ENCODE measurements around the gene CDKAL1.

CDKAL1 gene

GRCh38 chr6:20939161-20939775 is 405.0 kb downstream of the CDKAL1 start:
- no peak overlapping the region for H3K27ac Mint-ChIP-seq
- ATAC-seq (ENCODE audit: low read depth): no peak
- H3K4me3 Mint-ChIP-seq: no peak overlapping the region

GRCh38 chr6:20943040-20943627 is 408.9 kb downstream of the CDKAL1 start:
- Mint-ChIP-seq H3K27ac (no peak overlapping the region), H3K4me1 (no peaks in the 10 kb centered on the region), H3K9me3 (peaks cover 8% of the 10 kb centered on the region), H3K27me3 (no peaks in the 10 kb centered on the region), H3K4me3 (no peak overlapping the region), H3K36me3 (peaks cover 15% of the 10 kb centered on the region)
- DNase-seq (ENCODE audit: low spot score in 2 of 2) (no peak), ATAC-seq (ENCODE audit: low read depth) (no peak)

More at GRCh38 chr6:20939161-20939775, 405.0 kb downstream of the CDKAL1 start:
- Mint-ChIP-seq H3K4me1 (no peaks in the 10 kb centered on the region), H3K36me3 (peaks cover 20% of the 10 kb centered on the region), H3K27me3 (no peaks in the 10 kb centered on the region), H3K9me3 (peaks cover 8% of the 10 kb centered on the region)
- DNase-seq (ENCODE audit: low spot score in 2 of 2): no peak

GRCh38 chr6:20943922-20944321 is 409.7 kb downstream of the CDKAL1 start:
- Mint-ChIP-seq H3K36me3 (peaks cover 17% of the 10 kb centered on the region), H3K27ac (no peak overlapping the region), H3K27me3 (no peaks in the 10 kb centered on the region), H3K9me3 (peaks cover 8% of the 10 kb centered on the region), H3K4me1 (no peaks in the 10 kb centered on the region), H3K4me3 (no peak overlapping the region)
- DNase-seq (ENCODE audit: low spot score in 2 of 2) (no peak), ATAC-seq (ENCODE audit: low read depth) (no peak)

GRCh38 chr6:20946022-20946421 is 411.8 kb downstream of the CDKAL1 start:
- Mint-ChIP-seq H3K27me3 (no peaks in the 10 kb centered on the region), H3K4me3 (no peak overlapping the region), H3K36me3 (peaks cover 19% of the 10 kb centered on the region), H3K27ac (no peak overlapping the region), H3K4me1 (no peaks in the 10 kb centered on the region), H3K9me3 (peaks cover 8% of the 10 kb centered on the region)
- DNase-seq (ENCODE audit: low spot score in 2 of 2): no peak
- no peak for ATAC-seq (ENCODE audit: low read depth)

- peaks cover 8% of the 10 kb centered on the region for H3K9me3 Mint-ChIP-seq
- H3K36me3 Mint-ChIP-seq: peaks cover 19% of the 10 kb centered on the region
- no peak overlapping the region for H3K27ac Mint-ChIP-seq
- H3K27me3 Mint-ChIP-seq: no peaks in the 10 kb centered on the region
- DNase-seq (ENCODE audit: low spot score in 2 of 2) (no peak), ATAC-seq (ENCODE audit: low read depth) (no peak)
- H3K4me3 Mint-ChIP-seq: no peak overlapping the region
- no peaks in the 10 kb centered on the region for H3K4me1 Mint-ChIP-seq
These were observed 412.6 kb downstream of the CDKAL1 start for GRCh38 chr6:20946890-20947289.

- Mint-ChIP-seq H3K36me3 (peaks cover 18% of the 10 kb centered on the region), H3K9me3 (peaks cover 6% of the 10 kb centered on the region), H3K4me3 (no peak overlapping the region), H3K4me1 (no peaks in the 10 kb centered on the region), H3K27ac (no peak overlapping the region), H3K27me3 (no peaks in the 10 kb centered on the region)
- no peak for ATAC-seq (ENCODE audit: low read depth)
- DNase-seq (ENCODE audit: low spot score in 2 of 2): no peak
These were observed 413.7 kb downstream of the CDKAL1 start for GRCh38 chr6:20947977-20948376.

- H3K36me3 Mint-ChIP-seq: peaks cover 13% of the 10 kb centered on the region
- no peak overlapping the region for H3K4me3 Mint-ChIP-seq
- ATAC-seq (ENCODE audit: low read depth): no peak
These were observed 414.3 kb downstream of the CDKAL1 start for GRCh38 chr6:20948556-20948955.

GRCh38 chr6:20949138-20949537 is 414.9 kb downstream of the CDKAL1 start:
- Mint-ChIP-seq H3K9me3 (no peaks in the 10 kb centered on the region), H3K4me1 (no peaks in the 10 kb centered on the region), H3K36me3 (peaks cover 13% of the 10 kb centered on the region), H3K27me3 (no peaks in the 10 kb centered on the region), H3K27ac (no peak overlapping the region), H3K4me3 (no peak overlapping the region)
- ATAC-seq (ENCODE audit: low read depth): no peak
- DNase-seq (ENCODE audit: low spot score in 2 of 2): no peak

More at GRCh38 chr6:20948556-20948955, 414.3 kb downstream of the CDKAL1 start:
- H3K9me3 Mint-ChIP-seq: peaks cover 3% of the 10 kb centered on the region
- no peak for DNase-seq (ENCODE audit: low spot score in 2 of 2)
- H3K27ac Mint-ChIP-seq: no peak overlapping the region
- no peaks in the 10 kb centered on the region for H3K27me3 Mint-ChIP-seq
- H3K4me1 Mint-ChIP-seq: no peaks in the 10 kb centered on the region

- no peak for DNase-seq (ENCODE audit: low spot score in 2 of 2)
These were observed 418.6 kb downstream of the CDKAL1 start for GRCh38 chr6:20952699-20953474.

GRCh38 chr6:20954315-20954714 is 420.1 kb downstream of the CDKAL1 start:
- H3K36me3 Mint-ChIP-seq: peaks cover 30% of the 10 kb centered on the region
- no peaks in the 10 kb centered on the region for H3K9me3 Mint-ChIP-seq
- no peaks in the 10 kb centered on the region for H3K27me3 Mint-ChIP-seq
- no peak for ATAC-seq (ENCODE audit: low read depth)
- no peak overlapping the region for H3K4me3 Mint-ChIP-seq
- no peaks in the 10 kb centered on the region for H3K4me1 Mint-ChIP-seq
- DNase-seq (ENCODE audit: low spot score in 2 of 2): no peak
- no peak overlapping the region for H3K27ac Mint-ChIP-seq

More at GRCh38 chr6:20952699-20953474, 418.6 kb downstream of the CDKAL1 start:
- Mint-ChIP-seq H3K27ac (no peak overlapping the region), H3K9me3 (no peaks in the 10 kb centered on the region), H3K4me1 (no peaks in the 10 kb centered on the region), H3K36me3 (peaks cover 24% of the 10 kb centered on the region), H3K4me3 (no peak overlapping the region), H3K27me3 (no peaks in the 10 kb centered on the region)
- ATAC-seq (ENCODE audit: low read depth): no peak

GRCh38 chr6:20955131-20955530 is 420.9 kb downstream of the CDKAL1 start:
- DNase-seq (ENCODE audit: low spot score in 2 of 2) (no peak), ATAC-seq (ENCODE audit: low read depth) (no peak)
- H3K36me3 Mint-ChIP-seq: peaks cover 31% of the 10 kb centered on the region
- no peak overlapping the region for H3K4me3 Mint-ChIP-seq
- no peak overlapping the region for H3K27ac Mint-ChIP-seq
- H3K4me1 Mint-ChIP-seq: no peaks in the 10 kb centered on the region
- no peaks in the 10 kb centered on the region for H3K27me3 Mint-ChIP-seq
- H3K9me3 Mint-ChIP-seq: no peaks in the 10 kb centered on the region

GRCh38 chr6:20955751-20956150 is 421.5 kb downstream of the CDKAL1 start:
- Mint-ChIP-seq H3K9me3 (no peaks in the 10 kb centered on the region), H3K4me3 (no peak overlapping the region), H3K27ac (no peak overlapping the region), H3K4me1 (no peaks in the 10 kb centered on the region), H3K27me3 (no peaks in the 10 kb centered on the region), H3K36me3 (peaks cover 35% of the 10 kb centered on the region)
- ATAC-seq (ENCODE audit: low read depth): no peak
- no peak for DNase-seq (ENCODE audit: low spot score in 2 of 2)

GRCh38 chr6:20960067-20960466 is 425.8 kb downstream of the CDKAL1 start:
- H3K27ac Mint-ChIP-seq: no peak overlapping the region
- no peaks in the 10 kb centered on the region for H3K4me1 Mint-ChIP-seq
- H3K27me3 Mint-ChIP-seq: no peaks in the 10 kb centered on the region
- DNase-seq (ENCODE audit: low spot score in 2 of 2): no peak
- peaks cover 53% of the 10 kb centered on the region for H3K36me3 Mint-ChIP-seq
- H3K9me3 Mint-ChIP-seq: peaks cover 2% of the 10 kb centered on the region
- no peak for ATAC-seq (ENCODE audit: low read depth)
- no peak overlapping the region for H3K4me3 Mint-ChIP-seq

GRCh38 chr6:20965276-20965675 is 431.0 kb downstream of the CDKAL1 start:
- no peak overlapping the region for H3K4me3 Mint-ChIP-seq
- no peaks in the 10 kb centered on the region for H3K4me1 Mint-ChIP-seq
- ATAC-seq (ENCODE audit: low read depth): no peak
- peaks cover 15% of the 10 kb centered on the region for H3K9me3 Mint-ChIP-seq
- no peak overlapping the region for H3K27ac Mint-ChIP-seq
- no peaks in the 10 kb centered on the region for H3K27me3 Mint-ChIP-seq
- peaks cover 58% of the 10 kb centered on the region for H3K36me3 Mint-ChIP-seq
- no peak for DNase-seq (ENCODE audit: low spot score in 2 of 2)
